Measurements from ENCODE around the gene WAC. TPM values are rescaled to one million over a fixed set of nuclear protein-coding genes. Genes with fewer than 3 reads are reported as not detected.

WAC gene
- total RNA-seq, 1 experiment from 2014 or later = 29.3 TPM

- peak; percentile 63 for DNase-seq (ENCODE audit: low read depth)
Measured at GRCh38 chr10:28668363-28669226, 135.7 kb downstream of the WAC start.

- DNase-seq (ENCODE audit: low read depth) = no peak
Measured at GRCh38 chr10:28669227-28670173, 136.6 kb downstream of the WAC start.

Other genes starting within 250 kb of the WAC start
- 1.9 and 2.0 TPM in 2 replicates for gene MPP7, start 230.1 kb upstream of the WAC start, total RNA-seq (2014; rRNA removed; shearing (Covaris generic))
- gene BAMBI, start 144.4 kb downstream of the WAC start, total RNA-seq (2014; rRNA removed; shearing (Covaris generic)) = 31.5 and 39.2 TPM in 2 replicates